GM21576 (cell line): ENCODE measurements around the gene PLCB3.

Source experiments
- ATAC-seq: cut with Tn5 transposase; IDR thresholded peaks from one replicate; pipeline ENCODE4 v1.9.1; 2021; ENCODE audit warnings: mild to moderate bottlenecking, moderate library complexity; ENCODE audit not compliant: unreplicated experiment

The PLCB3 gene

GRCh38 chr11:64251016-64251752 is at the start of gene PLCB3:
Gene PLCB3 (plus strand): TSS chr11:64251530. CDS start chr11:64251650, 120 bp downstream.
- ATAC-seq, result peak; percentile 41

GRCh38 chr11:64201543-64201942 is 49.8 kb upstream of the PLCB3 start:
- no peak for ATAC-seq

GRCh38 chr11:64202992-64203391 is 48.3 kb upstream of the PLCB3 start:
- ATAC-seq, result no peak

- no peak for ATAC-seq
Observed at GRCh38 chr11:64203421-64204079, 47.8 kb upstream of the PLCB3 start.

GRCh38 chr11:64204080-64204440 is 47.3 kb upstream of the PLCB3 start:
- no peak for ATAC-seq

GRCh38 chr11:64204464-64204989 is 46.8 kb upstream of the PLCB3 start:
- no peak for ATAC-seq

GRCh38 chr11:64206457-64207255 is 44.7 kb upstream of the PLCB3 start, which contains the start of gene FERMT3:
Gene FERMT3 (plus strand): TSS chr11:64206721. CDS start chr11:64207365, 644 bp downstream.
- ATAC-seq, result no peak

- peak; percentile 61 for ATAC-seq
Observed at GRCh38 chr11:64207256-64208085, 43.9 kb upstream of the PLCB3 start.

GRCh38 chr11:64208086-64208795 is 43.1 kb upstream of the PLCB3 start:
- ATAC-seq, result no peak

- no peak for ATAC-seq
Observed at GRCh38 chr11:64208796-64209562, 42.4 kb upstream of the PLCB3 start.

- no peak for ATAC-seq
Observed at GRCh38 chr11:64209563-64209843, 41.8 kb upstream of the PLCB3 start.

- ATAC-seq, result no peak
Observed at GRCh38 chr11:64210301-64211020, 40.9 kb upstream of the PLCB3 start.

- no peak for ATAC-seq
Observed at GRCh38 chr11:64211181-64211872, 40.0 kb upstream of the PLCB3 start.

GRCh38 chr11:64216879-64217278 is 34.5 kb upstream of the PLCB3 start:
- ATAC-seq, result no peak

- ATAC-seq, result no peak
Observed at GRCh38 chr11:64218628-64219353, 32.5 kb upstream of the PLCB3 start.

- ATAC-seq, result no peak
Observed at GRCh38 chr11:64219354-64219684, 32.0 kb upstream of the PLCB3 start.

- no peak for ATAC-seq
Observed at GRCh38 chr11:64219755-64220154, 31.6 kb upstream of the PLCB3 start.

- ATAC-seq, result no peak
Observed at GRCh38 chr11:64220271-64220670, 31.1 kb upstream of the PLCB3 start.
